T47D (cell line): ENCODE results near the gene INF2.
A peak's percentile ranks its signal among the peaks of the same experiment; 100 is the strongest.
"Not testable (repeated sequence)": the region's sequence is repeated elsewhere in the genome, so short reads cannot be mapped to it uniquely, and the experiment has no call there.

Experiments used
- DNase-seq, 2 experiments: peaks; one replicate each; pipeline versions ENCODE4 v3.0.0 to v3.0.0-alpha.2; 2011 to 2012; ENCODE audit warnings: low read depth in 1 of 2, low spot score in 1 of 2
- JUND ChIP-seq: IDR thresholded peaks from 2 replicates; pipeline ENCODE4 v1.6.1; 2012; ENCODE audit warnings: low read depth
- in situ Hi-C: cut with HindIII; loops from 2 replicates; pipeline ENCODE4 v1.10.0; 2016; ENCODE audit warnings: low sequenced_read_pairs, low pct_unique_long_range_greater_than_20kb

INF2 gene

DNA sequence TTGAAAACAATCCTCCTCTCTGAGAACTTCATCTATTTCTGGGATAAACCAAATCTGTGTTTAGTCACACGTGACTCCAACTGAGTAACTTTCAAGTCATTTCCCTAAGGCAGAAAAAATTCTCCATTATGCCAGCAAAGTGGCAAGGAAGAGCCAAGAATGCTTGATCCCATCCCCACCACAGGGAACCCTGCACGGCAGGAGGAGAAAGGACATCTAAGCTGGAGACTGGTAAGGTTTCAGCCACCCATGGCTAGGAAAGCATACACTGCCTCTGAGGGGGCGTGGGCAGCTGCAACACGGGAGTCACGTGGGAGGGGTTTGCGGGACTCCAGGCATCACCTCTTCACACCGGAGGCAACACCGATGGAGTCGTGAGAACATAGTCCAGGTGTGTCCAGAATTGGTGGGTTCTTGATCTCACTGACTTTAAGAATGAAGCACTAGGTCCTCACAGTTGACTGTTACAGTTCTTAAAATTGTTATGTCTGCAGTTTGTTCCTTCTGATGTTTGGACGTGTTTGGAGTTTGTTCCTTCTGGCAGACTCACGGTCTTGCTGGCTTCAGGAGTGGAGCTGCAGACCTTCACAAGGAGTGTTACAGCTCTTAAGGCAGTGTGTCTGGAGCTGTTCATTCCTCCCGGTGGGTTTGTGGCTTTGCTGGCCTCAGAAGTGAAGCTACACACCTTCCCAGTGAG, 60.8 kb downstream of the INF2 start:
- in situ Hi-C loops = no loop called here
- DNase-seq = no peak
- no peak for TF ChIP-seq JUND

DNA sequence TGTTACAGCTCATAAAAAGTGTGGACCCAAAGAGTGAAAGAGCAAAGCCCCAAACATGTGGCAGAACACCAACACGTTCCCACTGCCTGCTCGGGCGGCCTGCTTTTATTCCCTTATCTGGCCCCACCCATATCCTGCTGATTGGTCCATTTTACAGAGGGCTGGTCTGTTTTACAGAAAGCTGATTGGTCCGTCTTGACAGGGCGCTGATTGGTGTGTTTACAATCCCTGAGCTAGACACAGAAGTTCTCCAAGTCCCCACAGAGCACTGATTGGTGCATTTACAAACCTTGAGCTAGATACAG, 61.3 kb downstream of the INF2 start:
- DNase-seq = peak in 1 of 2 experiments; percentile 55
- in situ Hi-C loops = not testable (repeated sequence)

DNA sequence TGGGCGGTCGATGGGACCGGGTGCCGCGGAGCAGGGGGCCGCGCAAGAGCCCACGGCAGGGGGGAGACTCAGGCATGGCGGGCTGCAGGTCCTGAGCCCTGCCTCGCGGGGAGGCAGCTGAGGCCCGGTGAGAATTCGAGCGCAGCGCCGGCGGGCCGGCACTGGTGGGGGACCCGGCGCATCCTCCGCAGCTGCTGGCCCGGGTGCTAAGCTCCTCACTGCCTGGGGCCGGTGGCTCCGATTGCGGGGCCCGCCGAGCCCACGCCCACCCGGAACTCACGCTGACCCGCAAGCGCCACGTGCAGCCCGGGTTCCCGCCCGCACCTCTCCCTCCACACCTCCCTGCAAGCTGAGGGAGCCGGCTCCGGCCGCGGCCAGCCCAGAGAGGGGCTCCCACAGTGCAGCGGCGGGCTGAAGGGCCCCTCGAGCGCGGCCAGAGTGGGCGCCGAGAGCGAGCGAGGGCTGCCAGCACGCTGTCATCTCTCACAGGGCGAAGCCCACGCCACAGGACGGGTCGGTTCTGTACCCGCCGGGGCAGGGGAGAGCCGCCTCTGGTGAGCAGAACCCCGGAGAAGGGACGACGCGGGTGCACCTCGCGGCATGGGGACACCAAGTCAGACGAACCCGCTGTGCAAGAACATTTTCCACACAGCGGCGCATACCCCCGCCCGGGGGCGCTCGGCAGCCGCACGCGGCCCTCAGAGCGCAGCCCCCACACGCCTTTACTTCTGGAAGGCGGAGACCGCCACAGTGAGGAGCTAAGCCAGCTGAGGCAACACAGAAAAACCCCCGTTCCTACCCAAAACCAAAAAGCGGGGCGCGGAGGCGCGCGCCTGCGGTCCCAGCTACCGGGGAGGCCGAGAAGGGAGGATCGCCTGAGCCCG, 62.4 kb downstream of the INF2 start:
- in situ Hi-C loops = no loop called here
- no peak for DNase-seq
- TF ChIP-seq JUND = no peak

DNA sequence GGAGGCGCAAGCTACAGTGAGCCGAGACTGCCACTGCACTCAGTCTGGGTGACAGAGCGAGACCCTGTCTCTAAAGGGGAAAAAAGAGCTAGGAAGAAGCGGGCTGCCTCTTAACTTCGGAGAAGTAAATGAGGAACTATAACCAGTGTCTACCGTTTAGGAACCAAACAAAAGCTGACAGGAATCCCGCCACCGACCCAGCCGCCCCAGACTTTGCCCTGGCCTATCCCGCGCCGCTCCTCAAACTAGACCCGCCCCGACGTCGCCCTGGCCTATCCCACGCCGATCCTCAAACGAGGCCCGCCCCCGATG, 63.0 kb downstream of the INF2 start:
- no peak for TF ChIP-seq JUND
- DNase-seq = peak in 1 of 2 experiments; percentile 96
- in situ Hi-C loops = no loop called here

DNA sequence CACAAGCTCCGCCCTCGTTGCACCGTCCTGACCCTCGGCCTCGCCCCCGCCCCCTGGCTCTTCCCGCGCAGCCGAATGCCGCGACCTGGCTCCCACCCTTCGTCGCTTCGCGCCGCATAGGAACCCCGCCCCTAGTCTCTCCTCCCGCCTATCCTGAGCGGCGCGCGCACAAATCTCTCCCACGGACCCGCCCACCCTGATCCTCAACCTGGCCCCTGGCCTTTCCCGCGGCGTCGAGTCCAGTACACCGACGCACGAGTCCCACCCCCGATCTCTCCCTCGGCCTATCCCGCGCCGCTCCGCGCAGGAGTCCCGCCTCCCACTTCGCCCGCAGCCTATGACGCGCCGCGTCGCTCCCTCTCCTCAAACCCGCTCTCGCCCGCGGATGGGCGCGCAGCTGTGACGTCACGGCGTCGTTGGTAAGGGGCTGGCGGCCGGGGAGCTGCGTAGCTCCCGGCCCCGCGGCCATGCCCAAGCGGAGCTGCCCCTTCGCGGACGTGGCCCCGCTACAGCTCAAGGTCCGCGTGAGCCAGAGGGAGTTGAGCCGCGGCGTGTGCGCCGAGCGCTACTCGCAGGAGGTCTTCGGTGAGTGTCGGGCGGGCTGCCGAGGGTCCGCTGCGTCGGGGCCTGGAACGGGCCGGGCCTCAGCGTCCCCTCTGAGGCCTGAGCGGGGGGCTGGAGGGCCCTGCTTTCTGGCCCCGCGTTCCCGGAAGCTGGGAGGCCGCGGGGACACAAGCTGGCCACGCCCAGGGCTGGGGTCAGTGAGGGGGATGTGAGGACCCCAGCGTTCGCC, 63.5 kb downstream of the INF2 start, which contains the start of gene SIVA1:
Gene SIVA1 (plus strand): TSS at position 413 of the 793 bp plus-strand sequence. CDS start 55 bp downstream, at position 468.
- DNase-seq = peak; percentile 99 to 100
- in situ Hi-C loops = no loop called here
- no peak for TF ChIP-seq JUND

DNA sequence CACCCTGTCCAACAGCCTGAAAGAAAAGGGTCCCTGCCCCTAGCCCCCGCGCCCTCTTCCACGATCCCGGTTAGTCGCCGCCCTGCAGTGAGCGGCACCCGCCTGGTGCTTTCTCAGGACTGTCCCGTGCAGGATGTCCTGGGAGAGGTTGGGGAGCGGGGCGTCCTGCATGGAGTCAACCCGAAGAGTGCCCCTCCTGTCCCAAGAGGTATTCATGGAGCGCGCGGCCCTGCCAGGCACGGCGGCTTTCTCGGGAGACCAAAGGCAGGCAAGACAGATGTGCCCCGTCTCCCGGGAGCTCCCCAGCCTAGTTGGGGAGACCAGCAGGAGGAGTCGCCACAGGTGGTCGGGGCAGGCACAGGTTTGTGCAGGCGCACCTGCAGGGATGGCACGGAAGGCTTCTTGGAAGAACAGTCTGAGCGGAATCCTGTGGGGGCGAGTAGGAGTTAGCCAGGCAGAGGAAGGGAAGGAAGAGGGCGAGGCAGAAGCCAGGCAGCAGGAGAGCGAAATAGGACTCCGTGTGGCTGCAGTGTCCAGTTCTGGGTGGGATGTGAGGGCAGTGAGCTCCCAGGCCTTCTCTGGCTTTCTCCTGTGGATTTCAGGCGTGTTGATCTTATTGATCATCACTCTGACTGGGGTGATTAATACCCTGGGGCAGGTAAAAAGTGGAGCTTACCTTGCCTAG, 64.3 kb downstream of the INF2 start:
- DNase-seq = no peak

DNA sequence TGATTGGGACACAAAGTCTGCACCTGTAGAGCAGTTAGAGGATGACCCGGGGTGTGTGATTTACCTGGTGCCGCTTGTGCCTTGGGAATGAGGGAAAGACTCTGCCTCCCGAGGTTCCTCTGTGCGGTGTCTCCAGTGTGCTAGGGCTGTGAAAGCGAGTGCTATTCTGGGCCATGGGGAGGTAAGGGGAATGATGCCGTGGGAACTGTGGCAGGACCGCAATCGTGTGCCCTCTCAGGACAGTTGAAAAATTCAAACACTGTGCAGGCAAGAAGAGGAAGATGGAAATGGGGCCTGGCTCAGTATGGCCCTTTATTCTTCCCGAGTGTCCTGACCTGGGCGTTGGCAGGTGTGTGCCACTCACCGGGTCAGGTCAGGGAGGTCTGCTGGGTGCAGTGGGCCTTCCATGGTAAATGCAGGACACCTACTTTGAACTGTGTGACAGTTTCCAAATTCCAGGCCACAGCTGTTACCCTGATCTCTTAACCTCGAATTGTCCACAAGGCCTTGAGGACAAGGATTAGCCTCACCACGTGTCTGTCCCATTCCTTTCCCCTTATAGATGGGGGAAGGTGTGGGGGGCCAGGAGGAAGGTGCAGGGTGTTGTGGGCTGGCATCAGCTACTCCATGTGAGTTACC, 64.9 kb downstream of the INF2 start:
- DNase-seq = no peak
- no peak for TF ChIP-seq JUND
- in situ Hi-C loops = no loop called here

More for the DNA sequence above, 64.3 kb downstream of the INF2 start:
- TF ChIP-seq JUND = no peak
- in situ Hi-C loops = no loop called here

DNA sequence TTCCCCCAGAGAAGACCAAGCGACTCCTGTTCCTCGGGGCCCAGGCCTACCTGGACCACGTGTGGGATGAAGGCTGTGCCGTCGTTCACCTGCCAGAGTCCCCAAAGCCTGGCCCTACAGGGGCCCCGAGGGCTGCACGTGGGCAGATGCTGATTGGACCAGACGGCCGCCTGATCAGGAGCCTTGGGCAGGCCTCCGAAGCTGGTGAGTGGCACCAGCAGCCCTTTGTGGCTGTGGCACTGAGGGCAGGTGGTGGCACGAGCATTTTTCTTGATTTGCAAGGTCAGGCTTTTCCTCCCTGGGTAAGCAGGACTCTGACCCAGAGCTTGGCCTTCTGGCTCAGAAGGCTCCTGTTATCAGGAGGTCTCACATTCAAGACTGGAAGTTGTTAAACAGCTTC, 66.2 kb downstream of the INF2 start:
- no peak for DNase-seq

DNA sequence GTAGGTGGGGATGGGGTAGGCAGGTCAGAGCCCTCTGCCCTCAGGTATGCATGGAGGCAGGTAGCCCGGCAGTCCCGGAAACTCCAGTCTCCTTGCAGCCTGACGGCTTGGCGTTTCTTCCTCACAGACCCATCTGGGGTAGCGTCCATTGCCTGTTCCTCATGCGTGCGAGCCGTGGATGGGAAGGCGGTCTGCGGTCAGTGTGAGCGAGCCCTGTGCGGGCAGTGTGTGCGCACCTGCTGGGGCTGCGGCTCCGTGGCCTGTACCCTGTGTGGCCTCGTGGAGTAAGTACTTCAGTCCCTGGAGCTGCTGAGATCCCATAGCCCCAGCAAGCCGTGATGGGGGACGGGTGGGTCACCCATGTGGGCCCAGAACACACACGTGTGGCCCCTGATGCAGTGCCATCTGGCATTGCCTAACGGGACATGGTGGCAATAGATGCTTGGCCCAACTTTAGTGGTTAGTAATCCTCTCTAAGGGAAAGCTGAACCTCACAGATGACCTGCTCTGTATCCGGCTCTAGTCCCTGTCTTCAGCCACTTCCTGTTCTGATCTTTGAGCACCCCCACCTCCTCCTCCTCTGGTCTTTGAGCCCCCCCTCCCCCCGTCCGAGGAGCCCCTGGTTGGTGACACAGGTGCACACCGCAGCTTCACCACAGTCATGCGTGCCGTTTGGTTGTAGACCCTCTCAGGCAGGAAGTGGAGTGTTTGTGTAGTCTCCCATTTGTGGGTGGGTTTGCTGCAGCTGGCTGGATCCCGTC, 67.2 kb downstream of the INF2 start:
- DNase-seq = no peak
- no peak for TF ChIP-seq JUND
- in situ Hi-C loops = no loop called here

More for the DNA sequence above, 66.2 kb downstream of the INF2 start:
- in situ Hi-C loops = no loop called here
- no peak for TF ChIP-seq JUND

DNA sequence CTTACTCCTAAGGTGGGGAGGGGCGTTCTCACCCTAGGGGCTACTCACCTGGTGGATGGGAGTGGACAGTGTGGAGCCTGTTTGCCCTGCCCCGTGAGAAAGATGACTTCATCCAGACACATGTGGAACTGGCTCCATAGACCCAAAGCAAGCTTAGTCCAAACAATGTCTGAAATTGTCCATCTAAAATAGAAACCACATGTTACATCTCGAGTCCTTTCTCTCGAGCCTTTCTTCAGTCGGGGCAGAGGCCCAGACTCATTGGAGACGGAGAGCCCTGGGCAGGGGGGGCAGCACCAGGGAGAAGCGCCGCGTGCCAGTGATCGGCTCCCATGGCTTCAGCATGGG, 67.8 kb downstream of the INF2 start:
- no peak for DNase-seq
- in situ Hi-C loops = no loop called here
- no peak for TF ChIP-seq JUND

DNA sequence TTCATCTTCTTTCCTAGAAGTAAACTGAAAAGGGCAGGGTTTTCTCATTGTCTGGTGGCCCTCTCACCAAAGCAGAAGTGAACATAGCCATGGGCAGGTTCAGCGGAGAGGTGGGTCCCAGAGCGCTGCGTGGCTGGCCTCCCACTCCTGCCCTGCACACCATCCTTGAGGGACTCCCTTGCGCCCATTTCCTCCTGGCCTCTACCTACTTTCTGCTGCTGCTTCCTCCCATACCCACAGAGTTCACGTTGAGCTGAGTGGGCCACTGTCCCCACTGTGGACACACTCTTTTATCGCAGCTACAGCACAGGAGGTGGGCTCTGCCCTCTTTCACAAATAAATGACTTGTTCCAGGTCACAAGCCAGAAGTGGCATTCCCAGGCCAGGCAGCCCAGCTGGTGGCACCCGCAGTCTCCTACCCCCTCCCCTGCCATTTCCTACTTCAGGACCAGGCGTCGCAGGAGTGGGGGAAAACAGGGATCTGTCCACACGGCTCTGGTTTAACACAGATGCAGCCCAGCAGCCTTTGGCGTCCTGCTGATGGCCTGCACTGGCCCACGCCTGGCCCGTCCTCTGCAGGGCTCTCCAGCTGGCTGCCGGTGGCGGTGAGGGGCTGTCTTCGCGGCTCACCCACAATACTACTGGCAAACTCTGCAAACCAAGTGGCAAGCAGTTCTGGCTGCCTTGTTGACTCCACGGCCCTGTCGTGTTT, 68.4 kb downstream of the INF2 start:
- in situ Hi-C loops = no loop called here
- DNase-seq = no peak
- no peak for TF ChIP-seq JUND
